Measurements from ENCODE around the gene BRME1.

BRME1 gene

DNA sequence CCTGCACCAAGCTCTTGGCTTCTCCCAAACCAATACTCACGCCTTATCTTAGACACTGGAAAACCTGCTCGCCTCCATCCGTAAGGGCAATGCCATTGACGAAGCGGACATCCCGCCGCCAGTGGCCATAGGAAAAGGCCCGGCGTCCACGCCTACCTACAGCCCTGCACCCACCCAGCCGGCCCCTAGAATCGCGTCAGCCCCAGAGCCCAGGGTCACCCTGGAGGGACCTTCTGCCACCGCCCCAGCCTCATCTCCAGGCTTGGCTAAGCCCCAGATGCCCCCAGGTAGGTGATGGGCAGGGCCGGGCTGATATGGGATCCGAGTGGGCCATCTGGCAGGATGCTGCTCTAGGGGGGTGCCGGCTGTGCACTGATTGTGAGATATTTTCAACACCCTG is 7.4 kb upstream of the BRME1 start:
- H3K27ac ChIP-seq: no peak overlapping the region
- TF ChIP-seq, protein P1, sequence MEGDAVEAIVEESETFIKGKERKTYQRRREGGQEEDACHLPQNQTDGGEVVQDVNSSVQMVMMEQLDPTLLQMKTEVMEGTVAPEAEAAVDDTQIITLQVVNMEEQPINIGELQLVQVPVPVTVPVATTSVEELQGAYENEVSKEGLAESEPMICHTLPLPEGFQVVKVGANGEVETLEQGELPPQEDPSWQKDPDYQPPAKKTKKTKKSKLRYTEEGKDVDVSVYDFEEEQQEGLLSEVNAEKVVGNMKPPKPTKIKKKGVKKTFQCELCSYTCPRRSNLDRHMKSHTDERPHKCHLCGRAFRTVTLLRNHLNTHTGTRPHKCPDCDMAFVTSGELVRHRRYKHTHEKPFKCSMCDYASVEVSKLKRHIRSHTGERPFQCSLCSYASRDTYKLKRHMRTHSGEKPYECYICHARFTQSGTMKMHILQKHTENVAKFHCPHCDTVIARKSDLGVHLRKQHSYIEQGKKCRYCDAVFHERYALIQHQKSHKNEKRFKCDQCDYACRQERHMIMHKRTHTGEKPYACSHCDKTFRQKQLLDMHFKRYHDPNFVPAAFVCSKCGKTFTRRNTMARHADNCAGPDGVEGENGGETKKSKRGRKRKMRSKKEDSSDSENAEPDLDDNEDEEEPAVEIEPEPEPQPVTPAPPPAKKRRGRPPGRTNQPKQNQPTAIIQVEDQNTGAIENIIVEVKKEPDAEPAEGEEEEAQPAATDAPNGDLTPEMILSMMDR (conservative IDR thresholded peaks at IDR 0.05): no peak

DNA sequence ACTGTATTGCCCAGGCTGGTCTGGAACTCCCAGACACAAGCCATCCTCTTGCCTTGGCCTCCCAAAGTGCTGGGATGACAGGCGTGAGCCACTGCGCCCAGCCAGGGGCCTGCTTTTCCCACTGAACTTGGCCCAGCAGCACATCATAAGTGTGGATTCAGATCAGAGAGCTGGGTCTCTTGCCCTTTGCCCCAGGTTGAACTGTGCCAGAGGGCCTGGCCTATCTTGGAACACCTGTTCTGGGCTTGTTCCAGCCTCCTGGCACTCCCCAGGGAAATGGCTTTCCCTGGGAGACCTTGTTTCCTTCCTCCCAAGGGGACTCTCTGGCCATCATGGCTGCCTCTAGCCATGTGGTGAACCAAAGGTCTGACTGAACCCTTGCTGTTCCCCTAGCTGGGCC is 3.5 kb upstream of the BRME1 start:
- TF ChIP-seq, protein P1 (conservative IDR thresholded peaks at IDR 0.05): no peak
- no peak overlapping the region for H3K27ac ChIP-seq

DNA sequence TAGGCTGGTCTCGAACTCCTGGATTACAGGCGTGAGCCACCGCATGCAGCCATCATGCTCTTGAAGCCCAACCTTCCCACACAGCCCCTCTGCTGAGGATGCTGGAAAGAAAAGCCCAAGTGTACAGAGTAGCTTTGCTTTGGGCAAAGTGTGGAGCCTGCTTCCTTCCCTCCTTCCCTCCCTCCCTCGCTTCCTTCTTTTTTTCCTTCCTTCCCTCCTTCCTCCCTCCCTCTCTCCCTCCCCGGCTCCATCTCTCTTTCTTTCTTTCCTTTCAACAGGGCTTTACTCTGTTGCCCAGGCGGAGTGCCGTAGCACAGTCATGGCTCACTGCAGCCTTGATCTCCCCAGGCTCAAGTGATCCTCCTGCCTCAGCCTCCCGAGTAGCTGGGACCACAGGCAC is 2.8 kb upstream of the BRME1 start:
- TF ChIP-seq, protein P1 (conservative IDR thresholded peaks at IDR 0.05): no peak
- no peak overlapping the region for H3K27ac ChIP-seq

DNA sequence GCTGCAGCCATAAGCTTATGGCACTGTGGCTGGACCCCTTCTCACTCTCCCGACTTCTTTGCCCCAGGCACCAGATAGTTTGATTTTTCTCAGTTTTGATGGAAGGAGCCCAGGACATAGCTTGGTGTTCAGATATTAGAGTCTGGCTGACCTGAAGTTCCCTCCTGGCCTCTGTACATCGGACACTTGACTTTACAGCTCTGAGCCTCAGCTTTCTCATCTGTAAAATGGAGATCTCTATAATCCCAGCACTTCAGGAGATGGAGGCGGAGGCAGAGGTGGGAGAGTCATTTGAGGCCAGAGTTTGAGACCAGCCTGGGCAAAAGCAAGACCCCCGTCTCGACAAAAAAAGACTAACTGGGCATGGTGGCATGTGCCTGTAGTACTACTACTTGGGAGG is 993 bp upstream of the BRME1 start:
- TF ChIP-seq, protein P1 (conservative IDR thresholded peaks at IDR 0.05): no peak
- H3K27ac ChIP-seq: peak overlapping the region; percentile 80; the same call in 1 of the 2 replicates

DNA sequence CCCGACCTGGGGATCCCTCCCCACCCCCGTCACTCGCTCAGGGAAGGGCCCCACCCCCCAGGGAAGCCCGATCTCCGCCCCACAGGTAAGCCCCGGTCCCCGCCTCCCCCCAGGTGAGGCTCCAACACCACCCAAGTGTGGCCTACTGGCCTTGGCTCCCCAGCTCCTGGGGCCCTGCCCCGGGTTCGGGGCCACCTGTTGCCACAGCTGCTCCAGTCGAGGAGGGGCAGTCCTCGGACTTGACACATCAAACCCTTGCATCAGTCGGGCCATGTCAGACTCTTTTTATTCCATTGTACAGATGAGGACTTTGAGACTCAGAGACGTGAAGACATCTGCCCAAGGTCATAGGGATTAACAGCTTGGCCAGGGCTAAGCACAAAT is 596 bp upstream of the BRME1 start:
- peak overlapping the region; percentile 80 for H3K27ac ChIP-seq
- TF ChIP-seq, protein P1 (conservative IDR thresholded peaks at IDR 0.05): no peak

DNA sequence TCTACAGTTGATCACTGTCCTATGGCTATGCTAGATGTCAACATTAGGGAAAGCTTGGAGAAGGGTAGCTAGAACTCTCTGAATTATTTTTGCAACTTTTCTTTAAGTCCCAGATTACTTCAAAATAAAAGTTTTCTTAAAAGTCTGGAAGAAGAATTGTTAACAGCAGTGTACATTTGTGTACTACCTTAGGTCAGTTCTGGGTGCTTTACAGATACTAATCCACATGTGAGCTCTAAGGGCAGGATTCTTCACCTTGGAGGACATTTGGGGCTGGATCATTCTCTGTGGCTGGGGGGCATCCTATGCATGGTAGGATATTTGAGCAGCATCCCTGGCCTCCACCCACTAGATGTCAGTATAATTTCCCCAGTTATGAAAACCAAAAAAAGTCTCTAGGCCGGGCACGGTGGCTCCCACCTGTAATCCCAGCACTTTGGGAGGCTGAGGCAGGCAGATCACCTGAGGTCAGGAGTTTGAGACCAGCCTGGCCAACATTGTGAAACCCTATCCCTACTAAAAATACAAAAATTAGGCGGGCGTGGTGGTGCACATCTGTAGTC is 2.8 kb downstream of the BRME1 start:
- no peak overlapping the region for H3K27ac ChIP-seq
- TF ChIP-seq, protein P1 (conservative IDR thresholded peaks at IDR 0.05): peak; percentile 48

DNA sequence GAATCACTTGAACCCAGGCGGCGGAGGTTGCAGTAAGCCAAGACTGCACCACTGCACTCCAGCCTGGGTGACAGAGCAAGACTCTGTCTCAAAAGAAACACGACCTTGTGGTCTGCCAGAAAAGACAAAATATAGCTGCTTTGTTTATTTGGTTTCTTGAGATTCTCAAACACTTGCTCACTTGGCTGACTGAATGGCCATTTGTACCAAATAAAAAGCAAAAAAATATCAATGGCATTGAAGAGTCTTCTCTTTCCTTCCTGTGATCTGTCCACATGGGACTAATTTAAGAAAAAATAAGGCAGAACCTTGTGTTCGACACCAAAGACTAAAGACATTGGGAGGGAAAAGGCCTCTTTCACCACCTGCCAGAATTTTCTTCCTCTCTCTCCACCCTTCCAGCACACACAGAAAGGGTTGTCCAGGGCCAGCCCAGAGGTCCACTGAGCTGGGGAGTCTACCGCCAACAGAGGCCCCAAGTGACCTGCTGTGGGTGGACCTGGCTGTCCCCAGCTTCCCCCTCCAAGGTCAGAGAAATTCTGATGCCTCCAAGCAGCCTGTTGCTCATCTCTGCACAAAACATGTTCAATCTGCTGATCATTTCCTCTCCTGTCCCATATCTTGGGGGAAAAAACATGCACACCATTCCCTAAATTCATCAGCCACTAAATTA is 5.9 kb downstream of the BRME1 start:
- no peak overlapping the region for H3K27ac ChIP-seq
- TF ChIP-seq, protein P1 (conservative IDR thresholded peaks at IDR 0.05): no peak
